Islet of Langerhans (tissue), 1 donor: ENCODE data around the gene CHMP1A.
"Not testable (repeated sequence)": the region's sequence is repeated elsewhere in the genome, so short reads cannot be mapped to it uniquely, and the experiment has no call there.

ENCODE experiments used
- FAIRE-seq: peaks from one replicate; lab custom pipeline; 2011; peaks lifted over from hg19 to GRCh38; lab: Jason Lieb, UNC

The CHMP1A gene

GRCh38 chr16:89691986-89692569 is 34.6 kb upstream of the CHMP1A start:
- no peak for FAIRE-seq

GRCh38 chr16:89691231-89691985 is 33.9 kb upstream of the CHMP1A start:
- no peak for FAIRE-seq

- FAIRE-seq, result no peak
These were observed 32.9 kb upstream of the CHMP1A start for GRCh38 chr16:89690392-89690901.

GRCh38 chr16:89689621-89690020 is 32.1 kb upstream of the CHMP1A start:
- FAIRE-seq, result not testable (repeated sequence)

GRCh38 chr16:89689142-89689541 is 31.6 kb upstream of the CHMP1A start:
- no peak for FAIRE-seq

GRCh38 chr16:89688395-89688794 is 30.9 kb upstream of the CHMP1A start:
- no peak for FAIRE-seq

- no peak for FAIRE-seq
These were observed 29.8 kb upstream of the CHMP1A start for GRCh38 chr16:89687092-89687940.

GRCh38 chr16:89686520-89687091 is 29.1 kb upstream of the CHMP1A start, which contains the start of gene CDK10:
Gene CDK10 (plus strand): TSS chr16:89686689. CDS start chr16:89686711, 22 bp downstream.
- FAIRE-seq, result peak; percentile 60

- no peak for FAIRE-seq
These were observed 28.4 kb upstream of the CHMP1A start for GRCh38 chr16:89685916-89686315.

- no peak for FAIRE-seq
These were observed 20.8 kb upstream of the CHMP1A start for GRCh38 chr16:89678258-89678657.

GRCh38 chr16:89672177-89672941 is 14.9 kb upstream of the CHMP1A start:
- no peak for FAIRE-seq

- not testable (repeated sequence) for FAIRE-seq
These were observed 14.1 kb upstream of the CHMP1A start for GRCh38 chr16:89671565-89671964.

GRCh38 chr16:89670496-89671431 is 13.3 kb upstream of the CHMP1A start:
- FAIRE-seq, result no peak

GRCh38 chr16:89669755-89670154 is 12.2 kb upstream of the CHMP1A start:
- no peak for FAIRE-seq

- no peak for FAIRE-seq
These were observed 11.3 kb upstream of the CHMP1A start for GRCh38 chr16:89668790-89669158.

- no peak for FAIRE-seq
These were observed 10.1 kb upstream of the CHMP1A start for GRCh38 chr16:89667633-89668032.

- FAIRE-seq, result not testable (repeated sequence)
These were observed 9.5 kb upstream of the CHMP1A start for GRCh38 chr16:89667000-89667399.

- not testable (repeated sequence) for FAIRE-seq
These were observed 6.7 kb upstream of the CHMP1A start for GRCh38 chr16:89664238-89664637.

GRCh38 chr16:89661215-89661614 is 3.7 kb upstream of the CHMP1A start:
- FAIRE-seq, result no peak

- no peak for FAIRE-seq
These were observed 2.6 kb upstream of the CHMP1A start for GRCh38 chr16:89660146-89660545.
